GM12875 (cell line): Measurements from ENCODE around the gene DHODH.
"Not testable (repeated sequence)": the region's sequence is repeated elsewhere in the genome, so short reads cannot be mapped to it uniquely, and the experiment has no call there.

ENCODE experiments used
- H3K4me3 ChIP-seq: one replicate; pipeline ENCODE4 v1.5.1; 2011; ENCODE audit warnings: low read depth, low read length, control low read depth
- CTCF ChIP-seq: IDR thresholded peaks from 2 replicates; pipeline ENCODE4 v1.5.1; 2011; ENCODE audit warnings: low read depth, mild to moderate bottlenecking, control low read depth, inconsistent platforms, low read length, moderate library complexity, borderline replicate concordance; ENCODE audit not compliant: insufficient read depth

Gene DHODH

GRCh38 chr16:72051818-72052217 lies 43.3 kb downstream of the DHODH start:
- no peak overlapping the region for H3K4me3 ChIP-seq
- no peak for TF ChIP-seq CTCF

GRCh38 chr16:72054254-72054847 lies 45.8 kb downstream of the DHODH start, which contains the start of gene HP:
HP (plus strand) TSS chr16:72054505; CDS start chr16:72054653, 148 bp downstream.
- H3K4me3 ChIP-seq: not testable (repeated sequence)

GRCh38 chr16:72055911-72056310 lies 47.4 kb downstream of the DHODH start:
- no peak overlapping the region for H3K4me3 ChIP-seq
- TF ChIP-seq CTCF: no peak

GRCh38 chr16:72057313-72057712 lies 48.8 kb downstream of the DHODH start:
- not testable (repeated sequence) for H3K4me3 ChIP-seq

GRCh38 chr16:72059060-72059459 lies 50.5 kb downstream of the DHODH start:
- not testable (repeated sequence) for H3K4me3 ChIP-seq

GRCh38 chr16:72060405-72060804 lies 51.9 kb downstream of the DHODH start:
- no peak for TF ChIP-seq CTCF
- no peak overlapping the region for H3K4me3 ChIP-seq

GRCh38 chr16:72061564-72061963 lies 53.0 kb downstream of the DHODH start:
- H3K4me3 ChIP-seq: no peak overlapping the region
- TF ChIP-seq CTCF: no peak

GRCh38 chr16:72064361-72064894 lies 55.9 kb downstream of the DHODH start:
- no peak for TF ChIP-seq CTCF
- H3K4me3 ChIP-seq: no peak overlapping the region

- no peak overlapping the region for H3K4me3 ChIP-seq
- TF ChIP-seq CTCF: peak; percentile 50; the same call in 1 of the 2 replicates
Observed at GRCh38 chr16:72066747-72067146, 58.2 kb downstream of the DHODH start.
